SU-DHL-6 (cell line): ENCODE data around the gene FAS.

Experiments
- H2AFZ ChIP-seq: fragments of 200-600 bp; sonication (generic); 2 replicates; pipeline ENCODE4 v1.6.1; 2014; ENCODE audit warnings: low read depth, mild to moderate bottlenecking, moderate library complexity, mixed read lengths, antibody characterized with exemption, low read length; ENCODE audit not compliant: severe bottlenecking
- H3F3A ChIP-seq: fragments of 200-600 bp; shearing (Covaris generic); 2 replicates; pipeline ENCODE4 v1.6.0; 2016; ENCODE audit warnings: antibody characterized with exemption, mild to moderate bottlenecking; ENCODE audit not compliant: insufficient read depth
- H3K27ac ChIP-seq: fragments of 200-600 bp; sonication (generic); 2 replicates; pipeline ENCODE4 v1.5.1; 2016; ENCODE audit warnings: low read depth, mild to moderate bottlenecking, low read length, moderate library complexity, mixed read lengths
- H3K27me3 ChIP-seq: fragments of 200-600 bp; sonication (generic), shearing (Covaris generic); 2 replicates; pipeline ENCODE4 v1.6.0; 2014; ENCODE audit warnings: mild to moderate bottlenecking, low read length
- H3K36me3 ChIP-seq: fragments of 200-600 bp; sonication (generic); 2 replicates; pipeline ENCODE4 v1.6.1; 2014; ENCODE audit warnings: mild to moderate bottlenecking, low read length, mixed read lengths
- H3K4me2 ChIP-seq: fragments of 300-600, 200-600 bp; shearing (Covaris generic), sonication (generic); 2 replicates; pipeline ENCODE4 v1.6.0; 2014; ENCODE audit warnings: low read length, low read depth, mild to moderate bottlenecking; ENCODE audit not compliant: poor library complexity, severe bottlenecking
- H3K4me3 ChIP-seq: fragments of 200-600 bp; sonication (generic); 2 replicates; pipeline ENCODE4 v1.5.1; 2014; ENCODE audit warnings: antibody characterized with exemption, low read length, mild to moderate bottlenecking, mixed read lengths; ENCODE audit not compliant: insufficient read depth, poor library complexity, severe bottlenecking
- H3K79me2 ChIP-seq: fragments of 200-600 bp; sonication (generic); 2 replicates; pipeline ENCODE4 v1.6.1; 2014; ENCODE audit warnings: mild to moderate bottlenecking, low read length, moderate library complexity; ENCODE audit not compliant: insufficient read depth
- H3K9ac ChIP-seq: fragments of 200-600 bp; sonication (generic); 2 replicates; pipeline ENCODE4 v1.7.0; 2014; ENCODE audit warnings: mild to moderate bottlenecking, low read length
- H3K9me2 ChIP-seq: fragments of 200-600 bp; sonication (generic); replicated peaks from 2 replicates; pipeline ENCODE4 v1.6.1; 2014; ENCODE audit warnings: low read length; ENCODE audit not compliant: insufficient read depth
- H3K9me3 ChIP-seq: fragments of 200-600 bp; sonication (generic); 2 replicates; pipeline ENCODE4 v1.6.1; 2014; ENCODE audit warnings: low read length, mixed read lengths; ENCODE audit not compliant: insufficient read depth
- H4K20me1 ChIP-seq: fragments of 200-600 bp; sonication (generic); 2 replicates; pipeline ENCODE4 v1.6.1; 2014; ENCODE audit warnings: low read depth, mild to moderate bottlenecking, antibody characterized with exemption, low read length, moderate library complexity, mixed read lengths
- CTCF ChIP-seq: fragments of 200-600 bp; sonication (generic); IDR thresholded peaks from one replicate; pipeline ENCODE4 v1.5.1; 2017; ENCODE audit warnings: antibody characterized with exemption, mild to moderate bottlenecking, low read length, moderate library complexity; ENCODE audit not compliant: insufficient read depth, poor library complexity, severe bottlenecking
- EZH2phosphoT487 ChIP-seq: fragments of 200-600 bp; sonication (generic), shearing (Covaris generic); conservative IDR thresholded peaks from 2 replicates; pipeline ENCODE4 v1.6.1; 2018; ENCODE audit warnings: mild to moderate bottlenecking, antibody characterized with exemption, low read length, moderate library complexity, mixed read lengths

FAS gene

GRCh38 chr10:89001729-89002072 is 11.1 kb downstream of the FAS start:
- Histone ChIP-seq H3K4me3 (no peak overlapping the region), H3K36me3 (no peaks in the 10 kb centered on the region), H2AFZ (no peak overlapping the region), H3K4me2 (no peak overlapping the region), H3K9me2 (no peaks in the 10 kb centered on the region), H3K27me3 (no peaks in the 10 kb centered on the region), H3K9ac (no peak overlapping the region), H3K27ac (no peak overlapping the region), H3F3A (no peaks in the 10 kb centered on the region), H3K79me2 (no peaks in the 10 kb centered on the region), H4K20me1 (no peaks in the 10 kb centered on the region), H3K9me3 (no peaks in the 10 kb centered on the region)
- TF ChIP-seq CTCF: no peak
- no peak for TF ChIP-seq EZH2phosphoT487

- Histone ChIP-seq H3K36me3 (no peaks in the 10 kb centered on the region), H3K27me3 (no peaks in the 10 kb centered on the region), H3F3A (no peaks in the 10 kb centered on the region), H3K79me2 (no peaks in the 10 kb centered on the region), H3K9ac (no peak overlapping the region), H3K4me2 (no peak overlapping the region), H3K9me3 (no peaks in the 10 kb centered on the region), H3K27ac (no peak overlapping the region), H4K20me1 (no peaks in the 10 kb centered on the region), H3K4me3 (no peak overlapping the region), H2AFZ (no peak overlapping the region), H3K9me2 (no peaks in the 10 kb centered on the region)
- TF ChIP-seq EZH2phosphoT487 (no peak), CTCF (no peak)
These were observed 11.8 kb downstream of the FAS start for GRCh38 chr10:89002226-89002978.

GRCh38 chr10:89003344-89003743 is 12.7 kb downstream of the FAS start:
- no peak for TF ChIP-seq CTCF
- no peak for TF ChIP-seq EZH2phosphoT487
- H3K27ac ChIP-seq: no peak overlapping the region

More at GRCh38 chr10:89003344-89003743, 12.7 kb downstream of the FAS start:
- H3K9ac ChIP-seq: no peak overlapping the region
- no peak overlapping the region for H3K4me2 ChIP-seq
- H3K9me3 ChIP-seq: no peaks in the 10 kb centered on the region
- H3K4me3 ChIP-seq: no peak overlapping the region
- no peaks in the 10 kb centered on the region for H3K36me3 ChIP-seq
- H4K20me1 ChIP-seq: no peaks in the 10 kb centered on the region
- H2AFZ ChIP-seq: no peak overlapping the region
- H3F3A ChIP-seq: no peaks in the 10 kb centered on the region
- no peaks in the 10 kb centered on the region for H3K79me2 ChIP-seq
- no peaks in the 10 kb centered on the region for H3K27me3 ChIP-seq
- no peaks in the 10 kb centered on the region for H3K9me2 ChIP-seq
